Measurements from ENCODE around the gene LHFPL3.
"Not testable (repeated sequence)": the region's sequence is repeated elsewhere in the genome, so short reads cannot be mapped to it uniquely, and the experiment has no call there.

Gene LHFPL3

DNA sequence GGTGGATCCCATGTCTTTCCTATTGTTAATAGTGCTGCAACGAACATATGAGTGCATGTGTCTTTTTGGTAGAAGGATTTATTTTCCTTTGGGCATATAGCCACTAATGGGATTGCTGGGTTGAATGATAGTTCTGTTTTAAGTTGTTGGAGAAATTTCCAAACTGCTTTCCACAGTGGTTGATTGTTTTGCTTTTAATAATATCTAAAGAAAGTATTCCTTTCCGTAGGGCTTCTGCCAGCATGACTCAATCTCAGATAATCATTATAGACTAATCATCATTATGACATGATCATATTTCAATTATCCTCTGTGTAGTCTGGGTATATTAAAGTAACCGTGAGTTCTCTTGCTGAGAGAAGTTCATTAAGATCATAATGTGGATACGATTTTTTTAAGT, 575.4 kb downstream of the LHFPL3 start:
- no peak for DNase-seq

- no peak for DNase-seq
Measured at GRCh38 chr7:104906032-104906431, 577.6 kb downstream of the LHFPL3 start.

DNA sequence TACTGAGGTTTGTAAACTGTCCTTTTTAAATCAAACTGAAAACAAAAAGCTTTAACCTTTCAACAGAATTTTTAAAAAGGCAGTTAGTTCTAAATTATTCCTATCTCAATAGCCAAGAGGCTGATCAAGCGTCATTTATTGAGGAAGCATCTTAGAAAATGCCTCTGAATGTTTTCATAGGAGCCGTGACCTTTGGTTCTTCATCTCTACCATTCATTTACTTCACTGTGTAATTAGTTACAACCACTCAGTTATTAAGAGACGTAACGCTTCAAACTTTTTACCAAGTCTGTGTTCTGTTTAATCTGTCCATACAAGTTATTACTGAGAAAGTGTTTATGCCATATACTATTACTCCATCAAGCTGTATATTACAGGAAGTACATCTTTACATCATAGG, 578.2 kb downstream of the LHFPL3 start:
- DNase-seq: no peak

DNA sequence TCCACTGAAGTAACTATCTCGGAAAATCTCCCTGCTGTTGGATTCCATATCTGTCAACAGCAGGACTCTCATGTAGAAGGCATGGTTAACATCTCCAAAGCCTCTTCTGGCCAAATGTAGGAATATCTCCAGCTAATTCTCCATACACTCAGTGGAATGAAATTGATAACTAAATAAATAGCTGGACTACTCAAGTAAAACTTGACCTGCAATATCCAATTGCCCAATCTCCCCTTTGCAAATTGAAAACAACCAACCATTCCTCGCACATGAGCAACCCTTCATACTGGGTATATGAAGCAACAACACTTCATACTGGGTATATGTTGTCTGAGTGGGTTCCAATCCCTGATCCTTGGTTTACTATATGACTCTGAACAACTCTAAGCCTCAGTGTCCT, 580.2 kb downstream of the LHFPL3 start:
- no peak for DNase-seq

GRCh38 chr7:104909096-104909495, 580.7 kb downstream of the LHFPL3 start:
- DNase-seq: no peak

DNA sequence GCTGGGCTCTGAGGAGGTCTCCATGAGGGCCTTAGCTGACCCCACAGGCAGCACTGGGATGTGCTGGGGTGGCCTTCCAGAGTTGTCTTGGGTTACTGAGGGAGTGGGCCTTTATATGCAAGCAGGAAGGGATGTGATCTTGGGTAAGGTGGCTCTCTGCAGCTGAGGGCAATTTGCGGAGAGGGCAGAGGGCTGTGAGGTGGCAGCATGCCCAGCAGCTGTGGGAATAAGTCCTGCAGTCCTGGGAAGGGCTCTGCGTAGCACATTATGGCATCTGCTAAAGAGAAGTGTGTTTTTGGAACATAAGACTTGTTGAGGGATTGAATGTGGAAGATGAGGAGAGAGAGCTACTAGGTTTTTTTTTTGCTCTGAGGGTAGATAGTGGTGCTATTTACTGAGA, 586.0 kb downstream of the LHFPL3 start:
- DNase-seq: no peak

- DNase-seq: no peak
Measured at GRCh38 chr7:104921596-104921995, 593.2 kb downstream of the LHFPL3 start.

GRCh38 chr7:104922182-104923009, 594.0 kb downstream of the LHFPL3 start:
- DNase-seq: no peak

- DNase-seq: no peak
Measured at GRCh38 chr7:104923010-104923421, 594.6 kb downstream of the LHFPL3 start.

- DNase-seq: not testable (repeated sequence)
Measured at GRCh38 chr7:104926189-104926588, 597.8 kb downstream of the LHFPL3 start.

GRCh38 chr7:104926601-104927041, 598.2 kb downstream of the LHFPL3 start:
- no peak for DNase-seq

GRCh38 chr7:104927055-104927454, 598.7 kb downstream of the LHFPL3 start:
- no peak for DNase-seq

GRCh38 chr7:104928721-104929400, 600.5 kb downstream of the LHFPL3 start:
- DNase-seq: no peak

DNA sequence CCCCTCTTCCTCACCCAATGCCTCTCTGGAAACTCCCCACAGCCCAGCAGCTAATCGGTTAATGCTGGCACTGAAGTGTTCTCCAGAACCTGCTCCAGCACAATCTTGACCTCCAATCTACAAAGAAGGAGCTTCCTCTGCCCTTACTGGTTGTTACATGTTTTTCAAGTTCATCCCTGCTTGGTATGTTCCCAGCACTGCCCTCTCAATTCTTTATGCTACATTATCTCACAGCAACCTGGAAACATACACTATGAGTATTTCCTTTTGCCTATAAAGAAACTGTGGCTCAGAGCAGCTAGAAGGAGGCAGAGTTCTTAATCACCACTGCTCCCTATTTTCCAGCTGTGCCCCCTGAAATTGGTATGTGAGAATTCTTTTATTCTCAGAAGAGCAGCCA, 601.5 kb downstream of the LHFPL3 start:
- DNase-seq: no peak

DNA sequence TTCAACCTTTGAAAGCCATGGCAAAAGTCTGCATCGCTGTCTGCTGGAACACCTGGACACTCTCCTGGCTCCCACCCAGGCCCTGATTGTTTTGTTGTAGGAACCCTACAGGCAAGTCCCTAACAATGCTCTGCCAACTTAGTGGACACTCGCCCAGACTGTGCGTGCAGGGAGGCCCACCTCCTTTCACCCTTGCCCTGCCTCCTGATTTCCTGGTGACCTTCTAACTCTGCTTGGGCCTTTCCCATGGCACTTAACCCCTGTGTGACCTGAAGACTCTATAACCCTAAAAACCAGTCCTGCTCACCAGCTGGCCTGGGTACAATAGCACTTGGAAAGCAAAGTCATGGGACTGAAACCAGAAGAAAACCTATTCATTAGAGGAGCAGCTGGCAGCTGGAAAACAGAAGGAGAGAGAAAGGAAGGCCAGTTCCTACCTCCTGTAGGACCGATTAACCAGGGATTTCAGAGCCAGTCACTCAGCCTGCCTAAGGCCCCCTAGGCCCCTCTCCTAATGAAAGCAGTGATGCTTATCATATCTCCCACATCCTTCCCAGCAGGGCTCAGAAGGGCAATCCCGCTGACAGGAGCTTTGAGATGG, 602.9 kb downstream of the LHFPL3 start:
- DNase-seq: no peak

DNA sequence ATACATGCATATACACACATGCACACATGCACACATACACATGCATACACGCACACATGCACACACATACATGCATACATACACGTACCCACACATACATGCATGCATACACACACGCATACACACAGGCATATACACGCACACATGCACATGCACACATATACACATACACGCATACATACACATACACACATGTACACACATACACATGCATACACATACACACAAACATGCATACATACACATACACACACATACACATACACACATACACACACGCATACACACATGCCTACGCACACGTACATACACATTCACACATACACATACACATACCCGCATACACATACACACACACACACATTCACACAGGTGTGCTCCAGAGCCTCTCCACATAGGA, 604.6 kb downstream of the LHFPL3 start:
- DNase-seq: no peak

DNA sequence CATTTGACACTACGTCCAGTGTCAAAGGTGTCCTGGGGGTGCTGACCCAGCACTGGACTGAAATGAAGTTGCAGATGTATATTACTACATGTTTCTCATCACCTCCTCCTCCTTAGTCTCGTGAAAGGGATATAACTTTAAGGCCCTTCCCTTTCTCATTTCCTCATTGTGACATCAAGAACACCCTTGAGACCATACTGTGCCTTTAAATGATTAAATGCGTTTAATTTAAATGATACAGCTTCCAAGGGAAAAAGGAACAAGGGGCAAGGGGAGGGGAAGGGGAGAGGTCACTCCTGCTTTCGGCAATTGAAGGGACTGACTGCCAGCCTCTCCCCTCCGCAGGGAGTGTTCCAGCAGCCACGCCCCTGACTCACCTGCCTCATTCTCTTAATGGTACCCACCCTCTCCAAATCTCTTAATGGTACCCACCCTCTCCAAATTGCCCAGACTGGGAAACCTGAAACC, 605.2 kb downstream of the LHFPL3 start:
- DNase-seq: no peak

DNA sequence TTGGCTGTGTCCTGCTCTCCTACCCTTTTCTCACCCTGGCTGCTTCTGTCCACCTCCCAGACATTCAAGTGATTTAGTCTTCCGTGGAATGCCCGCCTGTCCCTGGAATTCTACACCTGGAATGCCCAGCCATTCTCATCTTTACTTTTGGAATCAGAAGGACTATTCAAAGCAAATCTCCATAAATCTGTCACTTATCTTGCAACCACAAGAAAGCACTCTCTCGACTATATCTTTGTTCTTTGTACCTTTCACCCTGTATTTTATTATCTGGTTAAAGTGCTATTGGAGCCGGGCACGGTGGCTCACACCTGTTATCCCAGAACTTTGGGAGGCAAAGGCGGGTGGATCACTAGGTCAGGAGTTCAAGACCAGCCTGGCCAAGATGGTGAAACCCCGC, 606.3 kb downstream of the LHFPL3 start:
- no peak for DNase-seq

- DNase-seq: no peak
Measured at GRCh38 chr7:104935276-104935675, 606.9 kb downstream of the LHFPL3 start.

GRCh38 chr7:104936546-104936945, 608.1 kb downstream of the LHFPL3 start:
- DNase-seq: no peak

DNA sequence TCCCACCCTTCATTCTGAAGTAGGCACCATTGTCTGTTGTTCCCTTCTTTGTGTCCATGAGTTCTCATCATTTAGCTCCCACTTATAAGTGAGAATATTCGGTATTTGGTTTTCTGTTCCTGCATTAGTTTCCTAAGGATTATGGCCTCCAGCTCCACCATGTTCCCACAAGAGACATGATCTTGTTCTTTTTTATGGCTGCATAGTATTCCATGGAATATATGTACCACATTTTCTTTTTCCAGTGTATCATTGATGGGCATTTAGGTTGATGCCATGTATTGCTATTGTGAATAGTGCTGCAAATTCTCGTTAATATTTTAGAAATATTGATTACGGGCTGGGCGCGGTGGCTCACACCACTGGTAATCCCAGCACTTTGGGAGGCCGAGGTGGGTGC, 609.1 kb downstream of the LHFPL3 start:
- DNase-seq: not testable (repeated sequence)

DNA sequence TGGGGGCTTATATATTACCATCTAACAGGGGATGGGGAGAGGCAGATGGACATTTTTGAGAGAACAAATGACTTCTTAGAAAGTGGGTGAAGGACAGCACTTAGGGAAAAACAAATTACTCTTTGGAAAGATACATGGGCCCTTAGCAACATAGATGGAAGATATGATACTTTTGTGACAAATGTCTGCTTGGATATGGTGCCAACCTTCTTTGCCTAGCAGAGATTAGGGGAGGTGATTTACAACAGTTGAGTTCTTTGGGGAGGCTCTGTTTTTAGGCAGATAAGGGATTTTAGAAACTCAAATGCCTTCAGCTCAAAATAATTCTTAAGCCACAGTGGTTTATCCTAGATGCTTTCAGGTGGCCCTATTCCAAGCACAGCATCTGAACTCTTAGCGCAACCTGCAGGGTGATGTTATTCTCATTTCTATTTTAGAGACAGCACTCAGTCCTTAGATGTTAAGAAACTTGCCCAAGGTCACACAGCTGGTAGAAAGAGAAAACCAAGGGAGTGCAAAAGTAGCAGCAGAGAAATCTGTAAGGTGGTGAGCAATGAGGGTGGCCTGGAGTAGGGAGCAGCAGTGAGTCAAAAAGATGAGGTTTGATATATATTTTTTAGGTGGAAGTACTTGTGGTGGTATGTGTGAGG, 610.5 kb downstream of the LHFPL3 start:
- no peak for DNase-seq

- no peak for DNase-seq
Measured at GRCh38 chr7:104940023-104940710, 611.8 kb downstream of the LHFPL3 start.

All from SIG-M5 (cell line).